Dedifferentiated amniotic fluid mesenchymal stem cell (primary cell): ENCODE measurements around the gene KIAA0825.
"Not testable (repeated sequence)": the region's sequence is repeated elsewhere in the genome, so short reads cannot be mapped to it uniquely, and the experiment has no call there.

Experiments
- DNase-seq: peaks from one replicate; pipeline ENCODE4 v3.0.0-alpha.2; 2016; ENCODE audit errors: extremely low spot score

KIAA0825 gene

DNA sequence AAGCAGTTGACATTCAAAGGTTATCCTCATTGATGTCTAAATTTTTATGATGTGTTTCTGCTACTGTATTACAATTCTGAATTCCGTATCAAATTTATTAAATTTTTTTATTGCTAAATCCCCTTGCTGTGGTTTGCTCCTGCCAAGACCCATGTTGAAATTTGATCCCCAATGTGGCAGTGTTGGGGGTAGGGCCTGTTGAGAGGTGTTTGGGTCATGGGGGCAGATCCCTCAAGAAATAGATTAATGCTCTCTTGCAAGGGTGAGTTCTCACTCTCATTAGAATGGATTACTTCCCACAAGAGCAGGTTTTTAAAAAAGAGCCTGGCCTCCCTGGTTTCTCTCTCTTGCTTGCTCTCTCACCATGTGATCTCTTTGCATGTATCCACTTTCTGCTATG lies 442.5 kb downstream of the KIAA0825 start:
- no peak for DNase-seq

DNA sequence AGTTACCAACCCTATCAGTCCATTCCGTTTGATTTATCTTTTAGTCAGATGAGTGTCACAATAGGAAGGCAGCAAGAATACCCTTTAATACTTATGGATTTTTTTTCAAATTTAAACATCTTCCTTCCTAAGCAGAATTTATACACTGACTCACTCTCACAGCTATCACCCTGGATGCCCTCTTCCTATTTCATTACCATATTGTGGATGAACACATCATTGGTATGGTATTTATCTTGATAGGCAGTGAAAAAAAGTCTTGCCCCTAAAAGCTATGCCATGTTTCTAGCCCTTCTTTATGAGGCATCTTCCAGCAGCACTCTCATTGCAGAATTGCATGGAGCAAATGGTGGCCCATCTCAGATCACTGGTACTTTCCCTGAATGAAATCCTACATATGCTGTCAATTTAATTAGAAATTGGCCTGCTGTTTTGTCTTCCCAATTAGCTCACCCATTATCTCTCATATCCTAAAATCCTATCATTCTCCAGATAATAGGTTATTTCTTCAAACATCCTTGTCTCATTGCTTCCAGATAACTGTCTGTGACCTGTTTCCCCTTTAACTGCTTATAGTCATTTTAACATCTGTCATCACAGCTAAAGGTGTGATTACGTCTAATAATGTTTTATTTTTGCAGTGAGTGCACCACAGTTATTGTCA lies 443.5 kb downstream of the KIAA0825 start:
- DNase-seq: peak; percentile 31

GRCh38 chr5:94173100-94173499 lies 445.3 kb downstream of the KIAA0825 start:
- DNase-seq: no peak

DNA sequence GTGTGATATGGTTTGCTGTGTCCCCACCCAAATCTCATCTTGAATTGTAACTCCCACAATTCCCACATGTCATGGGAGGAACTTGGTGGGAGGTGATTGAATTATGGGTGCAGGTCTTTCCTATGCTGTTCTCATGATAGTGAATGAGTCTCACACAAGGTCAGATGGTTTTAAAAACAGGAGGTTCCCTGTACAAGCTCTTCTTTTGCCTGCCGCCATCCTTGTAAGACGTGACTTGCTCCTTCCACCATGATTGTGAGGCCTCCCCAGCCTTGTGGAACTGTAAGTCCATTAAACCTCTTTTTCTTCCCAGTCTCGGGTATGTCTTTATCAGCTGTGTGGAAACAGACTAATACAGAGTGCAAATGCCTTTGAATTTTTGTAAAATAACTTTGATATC lies 447.3 kb downstream of the KIAA0825 start:
- DNase-seq: not testable (repeated sequence)

- DNase-seq: not testable (repeated sequence)
Measured at GRCh38 chr5:94170158-94170557, 448.2 kb downstream of the KIAA0825 start.

GRCh38 chr5:94168151-94168550 lies 450.3 kb downstream of the KIAA0825 start:
- DNase-seq: no peak

- no peak for DNase-seq
Measured at GRCh38 chr5:94161801-94162200, 456.6 kb downstream of the KIAA0825 start.

- peak; percentile 6 for DNase-seq
Measured at GRCh38 chr5:94159144-94159543, 459.3 kb downstream of the KIAA0825 start.

- no peak for DNase-seq
Measured at GRCh38 chr5:94157704-94158539, 460.5 kb downstream of the KIAA0825 start.

DNA sequence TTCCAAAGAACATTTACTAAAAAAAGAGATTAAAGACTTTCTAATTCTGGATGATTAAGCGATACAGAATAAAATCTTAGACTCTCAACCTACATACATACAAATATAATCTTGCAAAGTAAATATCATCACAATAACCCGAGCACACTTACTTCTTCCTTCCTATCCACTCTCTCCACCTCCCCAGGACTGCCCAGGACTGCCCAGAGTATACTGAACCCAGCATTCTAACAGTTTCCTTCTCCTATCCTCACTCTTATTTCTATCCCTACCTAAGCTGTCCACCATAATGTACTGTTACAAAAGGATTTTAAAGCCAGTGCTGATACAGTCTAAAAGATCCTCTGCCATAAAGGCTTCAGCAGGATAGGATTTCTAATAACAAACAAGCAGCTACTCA lies 463.7 kb downstream of the KIAA0825 start:
- no peak for DNase-seq

GRCh38 chr5:94153736-94154450 lies 464.5 kb downstream of the KIAA0825 start:
- no peak for DNase-seq

GRCh38 chr5:94143621-94144020 lies 474.8 kb downstream of the KIAA0825 start:
- peak; percentile 9 for DNase-seq

- no peak for DNase-seq
Measured at GRCh38 chr5:94140300-94140699, 478.1 kb downstream of the KIAA0825 start.

DNA sequence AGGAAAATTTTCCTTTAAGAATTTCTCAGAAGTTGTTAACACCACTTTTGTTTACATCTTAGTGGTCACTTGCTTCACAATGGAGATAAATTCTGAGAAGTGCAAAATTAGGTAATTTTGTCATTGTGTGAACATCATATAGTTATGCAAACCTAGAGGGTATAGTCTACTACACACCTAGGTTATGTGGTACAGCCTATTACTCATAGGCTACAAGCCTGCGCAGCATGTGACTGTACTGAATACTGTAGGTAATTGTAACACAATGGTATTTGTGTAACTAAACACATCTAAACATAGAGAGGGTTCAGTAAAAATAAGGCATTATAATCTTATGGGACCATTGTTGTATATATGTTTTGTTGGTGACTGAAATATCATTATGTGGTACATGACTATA lies 488.3 kb downstream of the KIAA0825 start:
- no peak for DNase-seq

GRCh38 chr5:94125107-94125506 lies 493.3 kb downstream of the KIAA0825 start:
- peak; percentile 9 for DNase-seq

GRCh38 chr5:94116317-94116716 lies 502.1 kb downstream of the KIAA0825 start:
- not testable (repeated sequence) for DNase-seq

GRCh38 chr5:94113087-94113486 lies 505.3 kb downstream of the KIAA0825 start:
- DNase-seq: no peak

DNA sequence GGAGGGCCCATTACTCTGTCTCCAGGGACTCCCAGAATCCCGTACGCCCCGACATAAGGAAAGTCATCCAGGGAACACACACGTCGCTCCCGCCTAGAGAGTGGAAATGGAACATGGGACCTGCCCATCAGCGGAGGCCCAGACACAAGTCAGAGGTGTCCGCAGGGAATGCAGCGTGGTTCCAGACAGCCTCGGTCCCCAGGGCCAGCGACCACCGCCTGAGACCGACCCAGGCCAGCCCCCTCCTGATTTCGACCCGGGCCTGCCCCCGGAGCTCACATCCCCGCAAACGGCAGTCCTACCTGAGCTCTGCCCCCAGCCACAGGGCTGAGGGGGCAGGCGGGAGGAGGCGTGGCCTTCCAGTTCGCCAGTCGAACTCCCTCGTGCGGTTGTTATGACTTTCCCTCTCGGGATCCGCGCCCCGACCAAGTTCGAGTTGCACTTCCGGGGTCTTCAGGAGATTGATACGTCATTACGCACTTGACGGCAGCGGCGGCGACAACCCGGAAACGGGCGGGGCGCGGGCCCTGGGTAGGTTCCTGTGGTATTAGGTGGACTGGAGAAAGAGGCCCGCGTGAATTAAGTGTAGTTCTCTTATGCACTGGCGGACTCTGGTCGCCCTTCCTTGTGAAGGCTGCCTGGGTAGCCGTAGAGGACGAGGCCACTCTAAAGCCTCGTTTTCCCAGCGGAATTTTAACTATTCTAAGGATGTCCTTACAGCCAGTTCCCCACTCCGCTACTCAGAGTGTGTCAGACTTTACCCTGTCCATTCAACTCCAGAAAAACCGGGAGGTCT lies 507.0 kb downstream of the KIAA0825 start:
- DNase-seq: peak; percentile 93

DNA sequence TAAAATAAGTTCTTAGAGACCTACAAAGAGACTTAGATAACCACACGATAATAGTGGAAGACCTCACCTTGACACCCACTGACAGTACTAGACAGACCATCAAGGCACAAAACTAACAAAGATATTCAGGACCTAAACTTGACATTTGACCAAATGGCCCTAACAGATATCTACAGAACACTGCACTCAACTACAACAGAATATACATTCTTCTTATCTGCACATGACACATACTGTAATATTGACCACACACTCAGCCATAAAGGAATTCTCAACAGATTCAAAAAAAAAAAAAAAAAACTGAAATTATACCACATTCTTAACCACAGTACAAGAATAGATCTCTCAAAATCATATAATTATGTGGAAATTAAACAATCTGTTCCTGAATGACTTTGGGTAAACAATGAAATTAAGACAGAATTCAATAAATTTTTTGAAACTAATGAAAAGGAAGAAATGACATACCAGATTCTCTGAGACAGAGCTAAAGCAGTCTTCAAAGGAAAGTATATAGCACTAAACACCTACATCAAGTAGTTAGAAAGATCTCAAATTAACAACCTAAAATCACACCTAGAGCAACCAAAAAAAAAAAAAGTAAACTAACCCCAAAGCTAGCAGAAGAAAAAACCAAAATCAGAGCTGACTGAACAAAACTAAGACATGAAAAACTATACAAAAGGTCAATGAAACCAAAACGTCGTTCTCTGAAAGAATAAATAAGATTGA lies 514.7 kb downstream of the KIAA0825 start:
- DNase-seq: no peak
